ENCODE measurements around the gene UBR4.

- no peak for TF ChIP-seq CTCF (IDR thresholded peaks at IDR 0.05)
- TF ChIP-seq POLR2A (IDR thresholded peaks at IDR 0.05) = no peak
Observed at GRCh38 chr1:19049128-19049768, 160.8 kb downstream of the UBR4 start.
